ENCODE data around the gene HNRNPR. TPM values are rescaled to one million over a fixed set of nuclear protein-coding genes. Genes with fewer than 3 reads are reported as not detected.

The HNRNPR gene
- 56.9 and 84.0 TPM in 2 replicates for total RNA-seq

GRCh38 chr1:23344111-23344986 is at the start of gene HNRNPR:
HNRNPR (minus strand) TSS chr1:23344284; CDS start chr1:23341008, 3,276 bp downstream.

GRCh38 chr1:23369335-23370013 is 25.4 kb upstream of the HNRNPR start, which contains the start of gene ZNF436:
ZNF436 (minus strand) TSS chr1:23369836; CDS start chr1:23368005, 1,831 bp downstream.

Other genes starting within 250 kb of the HNRNPR start
- gene LUZP1, start 175.4 kb downstream of the HNRNPR start, total RNA-seq = 15.3 and 23.3 TPM in 2 replicates
- under 0.01 and 0.76 TPM in 2 replicates for gene HTR1D, start 126.8 kb downstream of the HNRNPR start, total RNA-seq
- 40.1 and 62.8 TPM in 2 replicates for gene ZNF436, start 25.6 kb upstream of the HNRNPR start, total RNA-seq
- gene TCEA3, start 80.5 kb upstream of the HNRNPR start, total RNA-seq = 18.2 and 38.9 TPM in 2 replicates
- gene ASAP3, start 139.9 kb upstream of the HNRNPR start, total RNA-seq = 381 and 414 TPM in 2 replicates
- gene E2F2, start 186.9 kb upstream of the HNRNPR start, total RNA-seq = 0.54 and 1.6 TPM in 2 replicates
- gene ID3, start 215.2 kb upstream of the HNRNPR start, total RNA-seq = 12.6 and 23.9 TPM in 2 replicates